Hepatocyte (in vitro differentiated cells): ENCODE measurements around the gene SCNM1.

Experiments
- CTCF ChIP-seq: fragments of 200-600 bp; sonication (generic); IDR thresholded peaks from 2 replicates; pipeline ENCODE4 v1.5.1; 2016; ENCODE audit warnings: antibody characterized with exemption, mild to moderate bottlenecking; ENCODE audit not compliant: poor library complexity
- EZH2phosphoT487 ChIP-seq: fragments of 200-600 bp; sonication (generic); IDR thresholded peaks from one replicate; pipeline ENCODE4 v1.6.1; 2018; ENCODE audit warnings: antibody characterized with exemption, mild to moderate bottlenecking, low read depth, moderate library complexity; ENCODE audit not compliant: unreplicated experiment, severe bottlenecking

GRCh38 chr1:151158326-151158725 lies 7.6 kb upstream of the SCNM1 start:
- TF ChIP-seq EZH2phosphoT487: no peak
- TF ChIP-seq CTCF: no peak
